SK-N-SH treated with all-trans-retinoic acid at 6 μM for 48 hours (cell line): Measurements from ENCODE around the gene KLF13.
"Not testable (repeated sequence)": the region's sequence is repeated elsewhere in the genome, so short reads cannot be mapped to it uniquely, and the experiment has no call there.

Experiments used
- ATAC-seq: fragments of 200-7000 bp; cut with Tn5 transposase; 3 replicates; pipeline ENCODE4 v1.9.1; 2020; ENCODE audit warnings: mild to moderate bottlenecking, moderate library complexity
- ARNTL ChIP-seq: fragments of 450-650 bp; formaldehyde crosslinking; IDR thresholded peaks from 2 replicates; pipeline ENCODE4 v1.5.0; 2020; ENCODE audit warnings: low read depth, mild to moderate bottlenecking, moderate library complexity, borderline replicate concordance
- BACH2 ChIP-seq: fragments of 250-450 bp; sonication (Bioruptor Pico); IDR thresholded peaks from 2 replicates; pipeline ENCODE4 v1.9.0; 2021; ENCODE audit warnings: mild to moderate bottlenecking, borderline replicate concordance
- CREB5 ChIP-seq: fragments of 250-450 bp; sonication (Bioruptor Pico); IDR thresholded peaks from 2 replicates; pipeline ENCODE4 v1.5.1; 2020; ENCODE audit warnings: low read depth, mild to moderate bottlenecking, moderate library complexity
- CSDC2 ChIP-seq: fragments of 250-450 bp; sonication (Bioruptor Pico); IDR thresholded peaks from 2 replicates; pipeline ENCODE4 v1.5.0; 2020; ENCODE audit warnings: mild to moderate bottlenecking, moderate library complexity
- ISL1 ChIP-seq: fragments of 250-450 bp; sonication (Bioruptor Pico); IDR thresholded peaks from 2 replicates; pipeline ENCODE4 v2.1.2; 2022; ENCODE audit warnings: mild to moderate bottlenecking, moderate library complexity
- PATZ1 ChIP-seq: fragments of 250-450 bp; sonication (Bioruptor Pico); IDR thresholded peaks from 2 replicates; pipeline ENCODE4 v1.8.0; 2020; ENCODE audit warnings: mild to moderate bottlenecking, moderate library complexity, borderline replicate concordance
- TCF4 ChIP-seq: fragments of 250-450 bp; sonication (Bioruptor Pico); IDR thresholded peaks from 2 replicates; pipeline ENCODE4 v1.8.0; 2021; ENCODE audit warnings: mild to moderate bottlenecking, moderate library complexity, borderline replicate concordance
- TOX ChIP-seq: fragments of 250-450 bp; sonication (Bioruptor Pico); IDR thresholded peaks from 2 replicates; pipeline ENCODE4 v1.8.0; 2021; ENCODE audit warnings: mild to moderate bottlenecking, moderate library complexity, borderline replicate concordance
- TSHZ2 ChIP-seq: fragments of 250-450 bp; sonication (Bioruptor Pico); IDR thresholded peaks from 2 replicates; pipeline ENCODE4 v1.5.0; 2020; ENCODE audit warnings: mild to moderate bottlenecking, moderate library complexity
- ZC3H10 ChIP-seq: fragments of 250-450 bp; sonication (Bioruptor Pico); IDR thresholded peaks from 2 replicates; pipeline ENCODE4 v1.5.1; 2021; ENCODE audit warnings: mild to moderate bottlenecking, moderate library complexity
- ZFP3 ChIP-seq: fragments of 250-450 bp; sonication (Bioruptor Pico); IDR thresholded peaks from 2 replicates; pipeline ENCODE4 v1.5.0; 2020; ENCODE audit warnings: mild to moderate bottlenecking, moderate library complexity
- ZNF565 ChIP-seq: fragments of 450-650 bp; formaldehyde crosslinking; conservative IDR thresholded peaks from 2 replicates; pipeline ENCODE4 v1.5.0; 2020; ENCODE audit warnings: low read depth, mild to moderate bottlenecking, moderate library complexity
- ZNF70 ChIP-seq: fragments of 450-650 bp; formaldehyde crosslinking; IDR thresholded peaks from 2 replicates; pipeline ENCODE4 v1.5.0; 2020; ENCODE audit warnings: mild to moderate bottlenecking, moderate library complexity
- ZNF8 ChIP-seq: fragments of 450-650 bp; formaldehyde crosslinking; IDR thresholded peaks from 2 replicates; pipeline ENCODE4 v1.5.0; 2020; ENCODE audit warnings: mild to moderate bottlenecking, moderate library complexity

KLF13 gene

GRCh38 chr15:31350771-31351170 is 24.1 kb downstream of the KLF13 start:
- ATAC-seq: no peak
- no peak for TF ChIP-seq ZC3H10 (CRISPR knock-in tag)
- TF ChIP-seq CSDC2 (CRISPR knock-in tag): no peak
- TF ChIP-seq ZNF8 (CRISPR knock-in tag): no peak
- no peak for TF ChIP-seq ZFP3 (CRISPR knock-in tag)
- no peak for TF ChIP-seq PATZ1 (CRISPR knock-in tag)
- TF ChIP-seq, all 23 proteins: peak for 0

- ATAC-seq: peak; percentile 24
- TF ChIP-seq TSHZ2 (0 out of 2 replicates have a peak, but pooled peaks have one; percentile 7), CREB5 (no peak)
Observed at GRCh38 chr15:31352339-31352751, 25.7 kb downstream of the KLF13 start.

- ATAC-seq: peak; percentile 86
- TF ChIP-seq ZNF70 (0 out of 2 replicates have a peak, but pooled peaks have one; percentile 26), TOX (no peak), ISL1 (CRISPR knock-in tag) (no peak), CSDC2 (CRISPR knock-in tag) (no peak), PATZ1 (CRISPR knock-in tag) (0 out of 2 replicates have a peak, but pooled peaks have one; percentile 28), ARNTL (CRISPR knock-in tag) (no peak), TSHZ2 (peak; percentile 66), TCF4 (peak; percentile 63), BACH2 (CRISPR knock-in tag) (no peak)
Observed at GRCh38 chr15:31352911-31353811, 26.5 kb downstream of the KLF13 start.

GRCh38 chr15:31353931-31354330 is 27.3 kb downstream of the KLF13 start:
- peak; percentile 69 for ATAC-seq
- TF ChIP-seq TSHZ2 (peak; percentile 22; the same call in 1 of the 2 replicates), ZNF565 (CRISPR knock-in tag) (no peak)

GRCh38 chr15:31356097-31356496 is 29.5 kb downstream of the KLF13 start:
- ATAC-seq: not testable (repeated sequence)
